Thoracic aorta (tissue), 2 donors: ENCODE measurements around the gene LHX1. TPM values are rescaled to one million over a fixed set of nuclear protein-coding genes. Genes with fewer than 3 reads are reported as not detected.

Experiments used
- ATAC-seq: fragments of 150-250 bp; one replicate; pipeline ENCODE4 v1.8.0; 2017; ENCODE audit warnings: low read depth; ENCODE audit not compliant: insufficient number of reproducible peaks, low FRiP score
- DNase-seq: peaks from one replicate; pipeline ENCODE4 v3.0.0-alpha.2; 2020; ENCODE audit warnings: low spot score
- H3K27ac ChIP-seq, 2 donors: fragments of 200-600 bp; sonication (generic); 1 replicate in 1 of 2; 2 replicates in 1 of 2; pipeline ENCODE4 v1.5.1; 2016; ENCODE audit warnings: mild to moderate bottlenecking in 2 of 2, moderate library complexity in 2 of 2
- H3K27me3 ChIP-seq: fragments of 200-600 bp; sonication (generic); replicated peaks from 2 replicates; pipeline ENCODE4 v1.6.0; 2016; ENCODE audit warnings: mild to moderate bottlenecking; ENCODE audit not compliant: insufficient read depth
- H3K36me3 ChIP-seq: fragments of 200-600 bp; sonication (generic); one replicate; pipeline ENCODE4 v1.5.1; 2016
- H3K4me1 ChIP-seq, 2 donors: fragments of 200-600 bp; sonication (generic); 1 replicate in 1 of 2; 2 replicates in 1 of 2; pipeline versions ENCODE4 v1.5.1 to v1.6.0; 2016; ENCODE audit warnings: low read depth in 2 of 2, mild to moderate bottlenecking in 1 of 2; ENCODE audit not compliant: control insufficient read depth in 1 of 2
- H3K4me3 ChIP-seq: fragments of 200-600 bp; sonication (generic); 2 replicates; pipeline ENCODE4 v1.5.1; 2016; ENCODE audit warnings: mild to moderate bottlenecking
- H3K9me3 ChIP-seq: fragments of 200-600 bp; sonication (generic); 2 replicates; pipeline ENCODE4 v1.5.1; 2016
- CTCF ChIP-seq: fragments of 200-600 bp; sonication (generic); IDR thresholded peaks from one replicate; pipeline ENCODE4 v1.5.1; 2019; ENCODE audit warnings: antibody characterized with exemption
- total RNA-seq, 2 donors: library from RNA; depleted of rRNA; stranded (reverse); fragments of >200 nt; gene quantifications; one replicate each; pipeline versions ENCODE4 v1.1.0 to v1.2.3, GENCODE V29; 2016

Gene LHX1
- total RNA-seq, 2 donors from 2014 or later = not detected

- Histone ChIP-seq H3K4me3 (no peak overlapping the region), H3K4me1 (peaks cover 7 to 20% of the 10 kb centered on the region in 2 donors), H3K27me3 (no peaks in the 10 kb centered on the region), H3K27ac (no peak overlapping the region), H3K9me3 (no peaks in the 10 kb centered on the region), H3K36me3 (peaks cover 8% of the 10 kb centered on the region)
- DNase-seq (no peak), ATAC-seq (no peak)
- no peak for TF ChIP-seq CTCF
Observed at GRCh38 chr17:36983618-36984017, 46.3 kb downstream of the LHX1 start.

- DNase-seq = no peak
- no peak for ATAC-seq
- no peaks in the 10 kb centered on the region for H3K9me3 ChIP-seq
- no peaks in the 10 kb centered on the region for H3K27me3 ChIP-seq
- no peak for TF ChIP-seq CTCF
- no peak overlapping the region for H3K4me3 ChIP-seq
- peaks cover 18% of the 10 kb centered on the region for H3K36me3 ChIP-seq
- H3K4me1 ChIP-seq = no peaks in the 10 kb centered on the region
- no peak overlapping the region for H3K27ac ChIP-seq
Observed at GRCh38 chr17:36989173-36989572, 51.9 kb downstream of the LHX1 start.

GRCh38 chr17:36992701-36993100 lies 55.4 kb downstream of the LHX1 start:
- peaks cover 32% of the 10 kb centered on the region for H3K36me3 ChIP-seq
- H3K4me1 ChIP-seq = no peaks in the 10 kb centered on the region
- no peak overlapping the region for H3K4me3 ChIP-seq
- TF ChIP-seq CTCF = no peak
- H3K27ac ChIP-seq = no peak overlapping the region
- ATAC-seq (no peak), DNase-seq (no peak)
- no peaks in the 10 kb centered on the region for H3K27me3 ChIP-seq
- H3K9me3 ChIP-seq = no peaks in the 10 kb centered on the region

GRCh38 chr17:36993227-36993626 lies 56.0 kb downstream of the LHX1 start:
- Histone ChIP-seq H3K27me3 (no peaks in the 10 kb centered on the region), H3K36me3 (peaks cover 28% of the 10 kb centered on the region), H3K4me1 (no peaks in the 10 kb centered on the region), H3K9me3 (no peaks in the 10 kb centered on the region), H3K4me3 (no peak overlapping the region), H3K27ac (no peak overlapping the region)
- no peak for TF ChIP-seq CTCF
- no peak for ATAC-seq
- no peak for DNase-seq

Other genes with a start within 250 kb of the LHX1 start
- gene AATF, start 11.5 kb downstream of the LHX1 start, total RNA-seq = 10 to 100 TPM; 28.8 to 41.3 TPM